GM12892 (cell line): ENCODE data around the gene TJP1.
"Not testable (repeated sequence)": the region's sequence is repeated elsewhere in the genome, so short reads cannot be mapped to it uniquely, and the experiment has no call there.

Experiments used
- DNase-seq: peaks from one replicate; pipeline ENCODE4 v3.0.0; 2011; ENCODE audit not compliant: insufficient read length
- FAIRE-seq: peaks from 2 replicates; lab custom pipeline; 2011; peaks lifted over from hg19 to GRCh38; lab: Jason Lieb, UNC
- POLR2A ChIP-seq: IDR thresholded peaks from 2 replicates; pipeline ENCODE4 v1.6.1; 2011; ENCODE audit warnings: low read depth, low read length, control low read depth
- POLR2AphosphoS5 ChIP-seq: IDR thresholded peaks from 2 replicates; pipeline ENCODE4 v1.6.1; 2011; ENCODE audit warnings: low read depth, low read length, control low read depth
- TAF1 ChIP-seq: IDR thresholded peaks from 2 replicates; pipeline ENCODE4 v1.6.1; 2011; ENCODE audit warnings: low read depth, mild to moderate bottlenecking, control low read depth, low read length, borderline replicate concordance

Gene TJP1

DNA sequence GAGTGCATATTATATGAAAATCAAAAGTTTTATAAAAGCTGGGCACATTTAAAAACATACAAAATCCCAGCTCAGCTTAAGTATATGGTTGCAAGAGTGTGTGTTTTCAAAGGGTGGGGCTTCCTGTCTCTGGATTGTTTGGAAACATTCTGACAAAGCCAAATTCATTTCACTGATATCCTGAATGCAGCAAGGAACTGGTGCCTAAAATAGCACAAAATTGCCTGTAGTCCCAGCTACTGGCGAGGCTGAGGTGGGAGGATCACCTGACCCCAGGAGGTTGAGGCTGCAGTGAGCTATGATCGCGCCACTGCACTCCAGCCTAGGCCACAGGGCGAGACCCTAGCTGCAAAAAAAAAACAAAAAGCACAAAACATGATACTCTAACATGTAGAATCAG, 13.0 kb upstream of the TJP1 start:
- TF ChIP-seq POLR2A (no peak), TAF1 (no peak)
- no peak for DNase-seq
- no peak for FAIRE-seq

DNA sequence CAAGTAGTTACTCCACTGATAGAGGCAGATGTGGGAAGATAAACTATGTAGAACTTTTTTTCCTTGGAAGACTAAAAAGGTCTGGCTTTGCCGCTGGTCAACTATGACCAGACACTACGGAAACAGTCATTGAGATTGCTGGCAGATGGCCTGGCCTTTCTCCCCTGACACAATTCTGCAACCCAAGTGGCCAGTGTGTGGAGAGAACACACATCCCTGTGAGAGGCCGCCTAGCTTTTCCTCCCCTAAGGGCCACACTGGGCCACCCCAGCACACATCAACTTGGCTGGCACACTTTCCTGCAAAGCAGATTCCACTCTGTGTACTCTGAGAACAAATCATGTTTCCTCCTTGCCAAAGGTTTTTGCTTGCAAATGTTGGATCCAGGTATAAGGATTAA, 10.4 kb upstream of the TJP1 start:
- DNase-seq (no peak), FAIRE-seq (no peak)
- TF ChIP-seq POLR2AphosphoS5 (no peak), POLR2A (no peak), TAF1 (no peak)

DNA sequence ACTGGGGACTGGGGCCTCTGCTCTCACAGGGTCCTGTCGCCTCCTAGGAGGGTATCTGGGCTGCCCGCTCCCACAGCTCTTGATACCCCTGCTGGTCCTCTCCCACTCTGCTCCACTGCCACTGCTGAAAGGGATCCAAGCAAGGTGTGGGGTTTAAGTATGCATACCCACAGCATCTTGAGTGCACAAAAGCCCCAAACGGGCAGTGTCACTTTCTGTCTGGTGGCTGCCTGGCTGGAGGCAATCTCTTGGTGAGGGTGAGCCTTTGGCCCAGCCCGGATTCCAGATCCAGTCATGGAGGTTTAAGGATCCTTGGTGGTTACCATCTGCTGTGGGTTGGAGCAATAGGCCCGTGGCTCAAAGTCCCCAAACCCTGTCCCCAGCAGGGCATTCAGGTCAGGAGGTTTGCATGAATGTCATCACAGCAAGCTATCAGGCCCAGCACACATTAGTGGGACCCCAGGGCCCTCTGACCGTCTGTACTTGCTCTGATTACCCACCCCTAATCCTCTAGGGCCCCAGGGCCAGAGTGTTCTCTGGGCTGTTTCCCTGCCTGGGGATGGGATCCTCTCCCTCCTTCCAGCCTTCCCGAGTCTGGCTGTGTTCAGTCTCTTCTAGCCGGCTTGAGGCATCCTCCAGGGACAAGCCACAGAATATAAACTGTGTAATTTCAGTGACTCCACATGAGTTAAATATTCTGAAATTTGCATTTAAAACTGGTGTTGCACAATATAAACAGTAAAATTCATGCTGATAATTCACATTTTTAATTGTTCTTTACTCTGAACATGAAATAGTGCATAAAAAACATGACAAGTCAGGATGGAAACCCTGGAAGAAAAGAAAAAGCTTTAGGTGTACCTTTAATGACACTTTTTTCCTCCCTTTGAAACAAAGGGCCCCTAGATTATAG, 4.9 kb upstream of the TJP1 start:
- FAIRE-seq (no peak), DNase-seq (no peak)
- no peak for TF ChIP-seq TAF1
- no peak for TF ChIP-seq POLR2AphosphoS5
- no peak for TF ChIP-seq POLR2A

DNA sequence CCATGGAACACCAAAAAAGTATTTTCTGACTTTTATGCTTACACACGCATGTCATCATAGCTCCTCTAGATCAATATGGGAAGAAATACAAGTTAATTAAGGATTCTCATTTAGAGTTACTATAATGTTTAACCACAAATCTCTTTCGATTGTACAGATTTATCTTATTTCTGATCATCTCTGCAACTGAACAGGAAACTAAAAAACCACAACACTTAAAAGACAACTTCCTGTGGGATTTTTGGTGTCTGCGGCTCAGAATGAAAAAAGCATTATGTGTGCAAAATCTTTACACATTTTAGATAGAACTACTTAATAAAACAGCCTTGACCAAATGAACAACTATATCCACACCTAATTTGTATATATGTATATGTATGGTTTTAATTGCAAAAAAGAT, 3.0 kb upstream of the TJP1 start:
- TF ChIP-seq POLR2A, result no peak
- no peak for DNase-seq
- no peak for FAIRE-seq

GRCh38 chr15:29822684-29823459, 604 bp upstream of the TJP1 start:
- DNase-seq (no peak), FAIRE-seq (no peak)
- TF ChIP-seq POLR2AphosphoS5, result no peak

- no peak for DNase-seq
- FAIRE-seq, result no peak
These were observed 710 bp downstream of the TJP1 start for GRCh38 chr15:29821416-29822099.

DNA sequence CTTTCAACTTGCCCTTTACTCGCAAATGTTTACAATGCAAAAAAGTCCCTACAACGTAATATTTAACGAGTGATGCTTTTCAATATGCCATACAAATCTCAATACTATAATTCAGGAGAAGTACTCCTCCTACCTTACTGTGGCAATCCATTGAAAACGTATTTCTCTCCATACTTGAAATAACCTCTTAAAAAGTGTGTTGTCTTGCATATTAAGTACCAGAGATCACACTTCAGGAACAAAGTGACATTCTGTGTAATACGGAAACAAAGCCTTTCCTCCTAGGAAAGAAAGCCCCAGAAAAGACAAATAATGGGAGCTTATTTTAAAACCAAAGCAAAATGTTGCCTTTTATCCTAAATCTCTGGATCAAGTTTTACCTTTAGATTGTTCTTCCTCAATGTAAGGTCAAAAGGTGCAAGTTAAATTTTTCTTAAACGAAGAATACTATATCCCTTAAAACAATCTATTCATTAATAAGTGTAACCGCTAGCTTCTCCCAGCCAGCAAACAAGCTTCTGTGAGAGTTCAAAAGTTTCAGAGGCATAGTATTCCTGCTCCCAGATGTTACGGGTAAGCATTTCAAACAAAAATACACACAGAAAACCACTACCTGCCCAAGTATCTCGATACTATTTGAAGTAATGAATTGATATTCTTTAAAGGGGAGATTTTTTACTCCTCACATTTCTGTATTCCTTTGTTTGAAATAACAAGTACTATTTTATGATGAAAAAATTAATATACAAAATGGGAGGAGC, 1.7 kb downstream of the TJP1 start:
- TF ChIP-seq POLR2AphosphoS5 (no peak), POLR2A (no peak), TAF1 (no peak)
- no peak for DNase-seq
- no peak for FAIRE-seq

More at GRCh38 chr15:29821416-29822099, 710 bp downstream of the TJP1 start:
- no peak for TF ChIP-seq TAF1
- no peak for TF ChIP-seq POLR2AphosphoS5
- TF ChIP-seq POLR2A, result no peak

- no peak for DNase-seq
- TF ChIP-seq POLR2A, result no peak
- no peak for TF ChIP-seq TAF1
- no peak for TF ChIP-seq POLR2AphosphoS5
- FAIRE-seq, result no peak
These were observed 2.3 kb downstream of the TJP1 start for GRCh38 chr15:29819979-29820378.

DNA sequence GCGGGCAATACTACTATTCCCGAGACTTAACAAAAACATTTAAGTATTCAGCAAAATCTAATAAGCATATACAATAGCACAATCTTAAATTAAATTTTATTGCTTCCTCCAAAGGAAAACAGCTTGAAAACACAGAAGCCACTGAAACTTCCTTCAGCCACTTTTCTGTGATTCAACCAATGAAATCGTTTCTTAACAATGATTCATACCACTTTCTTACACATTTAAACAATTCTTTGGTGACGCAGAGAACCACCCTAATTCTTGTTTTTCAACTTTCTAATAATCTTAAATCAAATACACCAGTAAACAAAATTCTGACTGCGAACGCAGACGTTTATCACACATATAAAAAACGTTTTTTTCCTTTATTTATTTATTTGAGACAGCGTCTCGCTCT, 4.1 kb downstream of the TJP1 start:
- no peak for FAIRE-seq
- no peak for DNase-seq
- no peak for TF ChIP-seq POLR2AphosphoS5
- no peak for TF ChIP-seq POLR2A

- FAIRE-seq, DNase-seq: not testable (repeated sequence)
These were observed 4.8 kb downstream of the TJP1 start for GRCh38 chr15:29817455-29817854.

DNA sequence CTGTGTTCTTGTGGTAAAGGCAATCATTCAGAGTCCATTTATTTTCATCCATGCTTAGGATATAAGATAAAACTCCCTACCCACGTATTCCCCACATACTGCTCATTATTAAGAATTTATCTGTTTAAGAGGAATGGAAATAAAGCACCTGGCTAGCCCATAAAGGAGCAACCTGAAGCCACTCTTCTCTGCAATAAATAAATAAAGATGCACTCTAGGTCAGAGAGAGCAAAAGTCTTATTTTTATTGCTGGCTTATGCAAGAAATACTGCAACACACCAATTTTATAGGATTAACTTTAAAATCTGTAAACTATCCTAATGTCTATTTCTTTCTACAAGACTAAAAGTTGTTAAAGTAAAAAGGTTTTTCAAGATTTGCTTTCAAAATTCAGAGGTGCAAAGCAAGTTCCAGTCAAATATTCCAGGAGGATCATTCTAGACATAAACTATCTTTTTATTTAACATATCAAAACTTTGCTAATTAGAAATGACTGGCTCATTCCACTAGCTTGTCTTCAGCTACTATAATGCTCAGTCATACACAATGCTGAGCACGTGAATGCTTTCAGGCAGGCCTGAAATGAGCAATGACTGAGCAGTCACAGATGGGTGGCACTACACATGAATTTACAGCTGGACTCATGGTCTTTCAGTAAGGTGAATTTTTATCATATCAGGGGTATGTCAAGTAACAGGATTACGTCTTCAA, 7.1 kb downstream of the TJP1 start:
- DNase-seq (no peak), FAIRE-seq (no peak)
- TF ChIP-seq TAF1, result no peak
- no peak for TF ChIP-seq POLR2A
- no peak for TF ChIP-seq POLR2AphosphoS5
